ENCODE data around the gene CLDN10.

DNA sequence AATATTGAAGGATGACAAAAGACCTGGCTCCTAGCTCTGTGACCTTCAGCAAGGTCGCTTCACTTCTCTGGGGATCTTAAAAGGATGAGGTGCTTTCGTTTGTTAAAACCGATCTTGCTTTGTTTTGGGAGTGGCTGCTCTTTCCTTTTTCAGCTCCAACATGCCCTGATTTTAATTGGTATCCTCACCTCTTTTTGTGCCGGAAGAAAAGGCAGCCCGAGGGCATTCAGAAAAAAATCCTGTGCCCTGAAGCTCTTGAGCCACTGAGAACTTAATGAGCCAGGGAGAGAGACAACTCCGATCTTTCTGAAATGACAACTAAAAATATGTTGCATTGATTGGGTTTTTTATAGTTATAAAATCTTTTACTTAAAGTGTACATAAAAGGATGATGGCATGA lies 19.4 kb downstream of the CLDN10 start:
- TF ChIP-seq, protein P1, sequence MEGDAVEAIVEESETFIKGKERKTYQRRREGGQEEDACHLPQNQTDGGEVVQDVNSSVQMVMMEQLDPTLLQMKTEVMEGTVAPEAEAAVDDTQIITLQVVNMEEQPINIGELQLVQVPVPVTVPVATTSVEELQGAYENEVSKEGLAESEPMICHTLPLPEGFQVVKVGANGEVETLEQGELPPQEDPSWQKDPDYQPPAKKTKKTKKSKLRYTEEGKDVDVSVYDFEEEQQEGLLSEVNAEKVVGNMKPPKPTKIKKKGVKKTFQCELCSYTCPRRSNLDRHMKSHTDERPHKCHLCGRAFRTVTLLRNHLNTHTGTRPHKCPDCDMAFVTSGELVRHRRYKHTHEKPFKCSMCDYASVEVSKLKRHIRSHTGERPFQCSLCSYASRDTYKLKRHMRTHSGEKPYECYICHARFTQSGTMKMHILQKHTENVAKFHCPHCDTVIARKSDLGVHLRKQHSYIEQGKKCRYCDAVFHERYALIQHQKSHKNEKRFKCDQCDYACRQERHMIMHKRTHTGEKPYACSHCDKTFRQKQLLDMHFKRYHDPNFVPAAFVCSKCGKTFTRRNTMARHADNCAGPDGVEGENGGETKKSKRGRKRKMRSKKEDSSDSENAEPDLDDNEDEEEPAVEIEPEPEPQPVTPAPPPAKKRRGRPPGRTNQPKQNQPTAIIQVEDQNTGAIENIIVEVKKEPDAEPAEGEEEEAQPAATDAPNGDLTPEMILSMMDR (IDR thresholded peaks at IDR 0.05): no peak
- no peak for TF ChIP-seq EZH2 (IDR thresholded peaks at IDR 0.05; ENCODE audit: borderline replicate concordance, insufficient read depth, low read depth, low read length, poor library complexity, severe bottlenecking)

Data from B cell (primary cell).